Loucy (cell line): ENCODE results near the gene LAMC3.

Experiments
- EZH2phosphoT487 ChIP-seq: fragments of 200-600 bp; IDR thresholded peaks from 2 replicates; pipeline ENCODE4 v1.6.1; 2018; ENCODE audit warnings: antibody characterized with exemption, mild to moderate bottlenecking, moderate library complexity, borderline replicate concordance
- TF ChIP-seq, protein P1 (sequence below): fragments of 200-600 bp; sonication (generic); conservative IDR thresholded peaks from 2 replicates; pipeline ENCODE4 v1.5.1; 2014; ENCODE audit warnings: mild to moderate bottlenecking, antibody characterized with exemption, low read length

- TF ChIP-seq, protein P1, sequence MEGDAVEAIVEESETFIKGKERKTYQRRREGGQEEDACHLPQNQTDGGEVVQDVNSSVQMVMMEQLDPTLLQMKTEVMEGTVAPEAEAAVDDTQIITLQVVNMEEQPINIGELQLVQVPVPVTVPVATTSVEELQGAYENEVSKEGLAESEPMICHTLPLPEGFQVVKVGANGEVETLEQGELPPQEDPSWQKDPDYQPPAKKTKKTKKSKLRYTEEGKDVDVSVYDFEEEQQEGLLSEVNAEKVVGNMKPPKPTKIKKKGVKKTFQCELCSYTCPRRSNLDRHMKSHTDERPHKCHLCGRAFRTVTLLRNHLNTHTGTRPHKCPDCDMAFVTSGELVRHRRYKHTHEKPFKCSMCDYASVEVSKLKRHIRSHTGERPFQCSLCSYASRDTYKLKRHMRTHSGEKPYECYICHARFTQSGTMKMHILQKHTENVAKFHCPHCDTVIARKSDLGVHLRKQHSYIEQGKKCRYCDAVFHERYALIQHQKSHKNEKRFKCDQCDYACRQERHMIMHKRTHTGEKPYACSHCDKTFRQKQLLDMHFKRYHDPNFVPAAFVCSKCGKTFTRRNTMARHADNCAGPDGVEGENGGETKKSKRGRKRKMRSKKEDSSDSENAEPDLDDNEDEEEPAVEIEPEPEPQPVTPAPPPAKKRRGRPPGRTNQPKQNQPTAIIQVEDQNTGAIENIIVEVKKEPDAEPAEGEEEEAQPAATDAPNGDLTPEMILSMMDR = no peak
- TF ChIP-seq EZH2phosphoT487 = no peak
Measured at GRCh38 chr9:131028221-131028884, 19.4 kb downstream of the LAMC3 start.
